ENCODE data around the gene LRIT3. TPM values are rescaled to one million over a fixed set of nuclear protein-coding genes. Genes with fewer than 3 reads are reported as not detected.
"Not testable (repeated sequence)": the region's sequence is repeated elsewhere in the genome, so short reads cannot be mapped to it uniquely, and the experiment has no call there.

LRIT3 gene
- total RNA-seq, 1 experiment from 2014 or later = not detected

- Histone ChIP-seq H3K4me3 (no peak within 1 kb of the TSS), H3K9me3 (no peaks in the 10 kb centered on the region), H3K27me3 (no peaks in the 10 kb centered on the region), H3K36me3 (peaks cover 22% of the 10 kb centered on the region)
- no peak for DNase-seq
Measured at GRCh38 chr4:109827672-109828071, 20.2 kb upstream of the LRIT3 start, which contains the start of gene RRH. RRH (plus strand) TSS chr4:109827972; CDS start chr4:109828028, 56 bp downstream.

GRCh38 chr4:109833756-109834155 is 14.2 kb upstream of the LRIT3 start:
- H3K36me3 ChIP-seq = no peaks in the 10 kb centered on the region

GRCh38 chr4:109836985-109837384 is 10.9 kb upstream of the LRIT3 start:
- no peaks in the 10 kb centered on the region for H3K27me3 ChIP-seq
- H3K4me3 ChIP-seq = no peak overlapping the region
- no peaks in the 10 kb centered on the region for H3K36me3 ChIP-seq
- DNase-seq = no peak
- H3K9me3 ChIP-seq = no peaks in the 10 kb centered on the region

More at GRCh38 chr4:109833756-109834155, 14.2 kb upstream of the LRIT3 start:
- DNase-seq = no peak
- Histone ChIP-seq H3K9me3 (no peaks in the 10 kb centered on the region), H3K4me3 (no peak overlapping the region), H3K27me3 (no peaks in the 10 kb centered on the region)

GRCh38 chr4:109846395-109847098 is 1.4 kb upstream of the LRIT3 start:
- Histone ChIP-seq H3K9me3 (no peaks in the 10 kb centered on the region), H3K4me3 (no peak overlapping the region), H3K27me3 (no peaks in the 10 kb centered on the region), H3K36me3 (no peaks in the 10 kb centered on the region)
- no peak for DNase-seq

GRCh38 chr4:109848501-109848900 is 594 bp downstream of the LRIT3 start:
- DNase-seq = no peak
- Histone ChIP-seq H3K4me3 (no peak overlapping the region), H3K9me3 (no peaks in the 10 kb centered on the region), H3K27me3 (no peaks in the 10 kb centered on the region), H3K36me3 (no peaks in the 10 kb centered on the region)

GRCh38 chr4:109850601-109851000 is 2.7 kb downstream of the LRIT3 start:
- Histone ChIP-seq H3K4me3 (no peak overlapping the region), H3K9me3 (no peaks in the 10 kb centered on the region), H3K27me3 (no peaks in the 10 kb centered on the region), H3K36me3 (no peaks in the 10 kb centered on the region)
- no peak for DNase-seq

GRCh38 chr4:109859426-109860300 is 11.8 kb downstream of the LRIT3 start:
- not testable (repeated sequence) for DNase-seq, H3K36me3 ChIP-seq, H3K4me3 ChIP-seq, H3K9me3 ChIP-seq, H3K27me3 ChIP-seq

GRCh38 chr4:109861271-109861670 is 13.4 kb downstream of the LRIT3 start:
- DNase-seq = no peak
- Histone ChIP-seq H3K9me3 (no peaks in the 10 kb centered on the region), H3K4me3 (no peak overlapping the region), H3K36me3 (no peaks in the 10 kb centered on the region), H3K27me3 (no peaks in the 10 kb centered on the region)

GRCh38 chr4:109861916-109862511 is 14.1 kb downstream of the LRIT3 start:
- no peaks in the 10 kb centered on the region for H3K27me3 ChIP-seq
- DNase-seq = no peak
- no peak overlapping the region for H3K4me3 ChIP-seq
- no peaks in the 10 kb centered on the region for H3K36me3 ChIP-seq
- H3K9me3 ChIP-seq = no peaks in the 10 kb centered on the region

GRCh38 chr4:109864134-109864533 is 16.2 kb downstream of the LRIT3 start:
- H3K9me3 ChIP-seq = no peaks in the 10 kb centered on the region
- no peak for DNase-seq
- H3K4me3 ChIP-seq = no peak overlapping the region
- H3K27me3 ChIP-seq = no peaks in the 10 kb centered on the region
- H3K36me3 ChIP-seq = no peaks in the 10 kb centered on the region

- Histone ChIP-seq H3K4me3 (no peak overlapping the region), H3K9me3 (no peaks in the 10 kb centered on the region), H3K36me3 (no peaks in the 10 kb centered on the region), H3K27me3 (no peaks in the 10 kb centered on the region)
- DNase-seq = no peak
Measured at GRCh38 chr4:109870061-109870460, 22.2 kb downstream of the LRIT3 start.

- Histone ChIP-seq H3K4me3 (no peak overlapping the region), H3K27me3 (no peaks in the 10 kb centered on the region), H3K9me3 (no peaks in the 10 kb centered on the region), H3K36me3 (no peaks in the 10 kb centered on the region)
- DNase-seq = no peak
Measured at GRCh38 chr4:109872065-109872464, 24.2 kb downstream of the LRIT3 start.

- DNase-seq = peak; percentile 18
- H3K4me3 ChIP-seq = no peak overlapping the region
- no peaks in the 10 kb centered on the region for H3K9me3 ChIP-seq
- H3K27me3 ChIP-seq = no peaks in the 10 kb centered on the region
- no peaks in the 10 kb centered on the region for H3K36me3 ChIP-seq
Measured at GRCh38 chr4:109872950-109873656, 25.2 kb downstream of the LRIT3 start.

GRCh38 chr4:109873791-109874514 is 26.0 kb downstream of the LRIT3 start:
- H3K4me3 ChIP-seq = no peak overlapping the region
- no peaks in the 10 kb centered on the region for H3K36me3 ChIP-seq
- H3K9me3 ChIP-seq = no peaks in the 10 kb centered on the region
- DNase-seq = peak; percentile 21
- no peaks in the 10 kb centered on the region for H3K27me3 ChIP-seq

- no peak for DNase-seq
- no peaks in the 10 kb centered on the region for H3K27me3 ChIP-seq
- no peaks in the 10 kb centered on the region for H3K9me3 ChIP-seq
- no peak overlapping the region for H3K4me3 ChIP-seq
- H3K36me3 ChIP-seq = no peaks in the 10 kb centered on the region
Measured at GRCh38 chr4:109875106-109875505, 27.2 kb downstream of the LRIT3 start.

- not testable (repeated sequence) for H3K4me3 ChIP-seq, H3K36me3 ChIP-seq, H3K9me3 ChIP-seq, H3K27me3 ChIP-seq, DNase-seq
Measured at GRCh38 chr4:109875553-109875952, 27.6 kb downstream of the LRIT3 start.

Measured in MG63 (cell line).